Liver (tissue), 2 donors: ENCODE data around the gene CDC42BPG.

Experiments
- CTCF ChIP-seq: fragments of 150-350 bp; IDR thresholded peaks from 2 replicates; pipeline ENCODE4 v1.5.1; 2017; ENCODE audit warnings: improper control_type of control experiment, low read depth, low read length; ENCODE audit not compliant: missing input control
- REST ChIP-seq: IDR thresholded peaks from 2 replicates; pipeline ENCODE4 v1.6.1; 2016; ENCODE audit warnings: antibody characterized with exemption, mild to moderate bottlenecking
- donor health status: healthy.

DNA sequence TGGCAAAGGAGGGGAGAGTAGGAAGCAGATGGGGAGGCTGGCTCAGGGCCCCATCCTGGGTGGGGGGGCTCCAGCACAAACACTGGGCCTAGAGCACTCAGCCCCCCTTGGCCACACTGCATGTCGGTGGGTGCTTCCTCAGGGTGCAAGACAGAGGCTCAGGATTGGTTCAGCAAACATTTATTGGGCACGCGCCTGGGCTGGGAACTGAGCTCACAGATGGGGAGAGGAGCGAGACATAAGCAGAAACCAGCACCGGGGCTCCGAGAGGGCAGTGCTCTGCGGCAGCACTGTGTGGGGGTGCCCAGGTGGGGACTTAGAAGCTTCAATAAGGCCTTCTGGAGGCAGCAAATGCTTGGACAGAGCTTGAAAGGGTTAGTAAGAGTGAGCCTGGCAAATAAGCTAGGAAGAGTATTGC, 46.1 kb upstream of the CDC42BPG start:
- no peak for TF ChIP-seq CTCF
- no peak for TF ChIP-seq REST
